GM21717 (cell line): ENCODE data around the gene EPB41L2.
"Not testable (repeated sequence)": the region's sequence is repeated elsewhere in the genome, so short reads cannot be mapped to it uniquely, and the experiment has no call there.

Experiments used
- ATAC-seq: cut with Tn5 transposase; IDR thresholded peaks from one replicate; pipeline ENCODE4 v1.9.1; 2021; ENCODE audit warnings: mild to moderate bottlenecking, moderate library complexity; ENCODE audit not compliant: unreplicated experiment

Gene EPB41L2

DNA sequence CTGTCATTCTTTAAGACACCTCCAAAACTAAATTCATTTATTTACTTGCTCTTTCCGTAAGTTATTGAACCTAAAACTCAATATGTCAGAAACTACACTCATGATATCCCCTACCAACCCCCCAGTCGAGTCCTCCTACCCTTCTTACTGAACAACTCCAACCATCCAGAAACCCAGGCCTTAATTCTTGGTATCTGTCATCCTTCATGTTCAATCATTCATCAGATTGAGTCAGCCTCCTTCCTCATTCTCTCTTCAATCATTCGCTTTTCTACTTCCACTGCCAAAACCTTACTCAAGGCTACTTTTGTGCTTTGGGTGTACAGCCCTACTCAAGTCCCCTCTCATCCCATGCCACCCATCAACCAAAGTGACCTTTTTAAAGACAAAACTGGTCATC, 140.1 kb downstream of the EPB41L2 start:
- no peak for ATAC-seq

DNA sequence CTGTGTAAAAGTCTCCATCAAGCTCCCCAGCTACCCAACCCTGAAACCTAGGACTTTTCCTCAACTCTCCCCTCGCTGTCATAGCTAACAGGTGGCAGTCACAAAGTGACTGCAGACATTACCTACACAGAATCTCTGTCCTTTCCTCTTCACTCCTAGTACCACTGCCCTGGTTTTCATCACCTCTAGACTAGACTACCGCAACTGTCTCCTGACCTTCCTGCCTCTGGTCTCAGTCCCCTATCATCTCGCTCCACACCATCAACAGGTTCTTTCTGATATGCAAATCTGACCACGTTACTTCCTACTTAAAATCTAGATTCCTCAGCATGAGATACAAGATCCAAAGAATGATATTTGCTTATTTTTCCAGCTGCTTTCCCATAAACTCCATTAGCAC, 142.1 kb downstream of the EPB41L2 start:
- no peak for ATAC-seq

DNA sequence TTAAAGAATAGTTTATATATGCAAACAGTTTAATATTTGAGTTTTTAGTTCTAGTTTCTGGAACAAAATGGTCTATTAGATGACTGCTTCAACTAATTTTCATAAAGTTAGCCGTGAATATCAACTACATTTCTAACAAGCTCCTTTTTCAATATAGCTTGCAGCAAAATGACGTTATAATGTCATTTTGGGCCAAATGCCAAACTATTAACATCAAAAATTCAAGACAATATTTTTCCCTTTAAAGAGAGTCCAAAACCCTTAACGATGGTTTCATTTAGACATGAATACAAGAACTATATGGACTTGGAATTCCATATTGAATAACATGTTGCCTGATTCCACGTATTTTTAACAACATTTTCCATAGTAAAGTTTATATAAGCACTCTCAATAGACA, 144.9 kb downstream of the EPB41L2 start:
- ATAC-seq = no peak

DNA sequence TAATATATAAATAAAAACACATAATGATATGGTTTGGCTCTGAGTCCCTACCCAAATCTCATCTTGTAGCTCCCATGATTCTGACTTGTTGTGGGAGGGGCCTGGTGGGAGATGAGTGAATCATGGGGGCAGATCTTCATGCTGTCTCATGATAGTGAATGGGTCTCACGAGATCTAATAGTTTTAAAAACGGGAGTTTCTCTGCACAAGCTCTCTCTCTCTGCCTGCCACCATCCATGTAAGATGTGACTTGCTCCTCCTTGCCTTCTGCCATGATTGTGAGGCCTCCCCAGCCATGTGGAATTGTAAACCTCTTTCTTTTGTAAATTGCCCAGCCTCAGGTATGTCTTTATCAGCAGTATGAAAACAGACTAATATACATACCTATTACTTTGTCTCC, 147.4 kb downstream of the EPB41L2 start:
- ATAC-seq = not testable (repeated sequence)

DNA sequence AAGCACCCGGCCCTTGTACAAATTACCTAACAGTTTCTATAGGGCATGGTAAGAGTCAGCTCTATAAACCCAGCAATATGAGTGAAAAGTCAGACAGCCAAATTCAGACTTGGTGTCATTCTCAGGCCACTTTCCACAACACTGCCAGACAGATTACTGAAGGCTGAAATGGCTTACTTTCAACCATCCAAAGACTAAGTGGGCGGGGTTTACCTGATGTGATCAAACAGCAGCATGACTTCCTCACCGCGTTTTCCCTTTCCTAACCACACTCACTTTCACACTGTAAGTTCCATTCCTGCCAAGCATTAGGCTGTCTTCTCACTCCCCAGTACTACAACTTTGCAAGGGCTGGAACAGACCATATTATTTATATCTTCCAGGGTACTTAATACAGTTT, 149.9 kb downstream of the EPB41L2 start:
- peak; percentile 72 for ATAC-seq

DNA sequence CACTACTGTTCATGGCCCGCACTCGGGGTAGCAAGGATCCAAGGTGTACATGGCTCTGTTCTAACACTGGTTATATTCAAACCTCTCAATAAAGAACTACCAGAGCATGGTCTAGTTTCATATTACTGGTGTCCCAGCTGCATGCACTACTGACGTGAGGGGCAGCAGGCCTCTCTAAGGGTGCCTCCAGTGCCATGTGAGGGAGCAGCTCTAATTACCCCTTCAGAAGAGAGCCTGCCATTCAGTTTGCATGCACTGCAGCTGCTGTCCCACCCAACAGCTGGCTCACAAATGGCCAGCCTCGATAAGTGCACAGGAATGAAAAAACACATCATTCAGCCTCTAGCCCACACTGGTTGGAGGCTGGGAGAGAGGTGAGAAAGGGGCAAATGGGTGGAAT, 150.6 kb downstream of the EPB41L2 start:
- ATAC-seq = no peak

DNA sequence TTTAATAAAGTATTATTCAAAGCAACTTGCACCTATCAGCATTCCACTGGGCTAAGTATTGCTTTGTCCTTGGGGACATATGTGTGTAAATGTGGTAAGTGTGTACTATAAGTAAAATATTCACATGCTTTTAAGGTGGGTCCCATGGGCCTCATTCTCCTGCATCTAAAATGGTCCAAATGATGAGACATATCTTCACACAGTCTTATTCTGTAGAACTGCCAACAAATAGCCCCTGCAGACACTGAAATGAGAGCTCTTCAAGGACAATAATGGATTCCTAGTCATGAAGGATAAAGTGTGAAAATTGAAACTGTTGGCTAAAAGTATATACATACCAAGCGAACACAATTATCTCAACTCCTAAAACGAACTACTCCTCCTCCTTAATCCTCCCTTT, 154.1 kb downstream of the EPB41L2 start:
- no peak for ATAC-seq

DNA sequence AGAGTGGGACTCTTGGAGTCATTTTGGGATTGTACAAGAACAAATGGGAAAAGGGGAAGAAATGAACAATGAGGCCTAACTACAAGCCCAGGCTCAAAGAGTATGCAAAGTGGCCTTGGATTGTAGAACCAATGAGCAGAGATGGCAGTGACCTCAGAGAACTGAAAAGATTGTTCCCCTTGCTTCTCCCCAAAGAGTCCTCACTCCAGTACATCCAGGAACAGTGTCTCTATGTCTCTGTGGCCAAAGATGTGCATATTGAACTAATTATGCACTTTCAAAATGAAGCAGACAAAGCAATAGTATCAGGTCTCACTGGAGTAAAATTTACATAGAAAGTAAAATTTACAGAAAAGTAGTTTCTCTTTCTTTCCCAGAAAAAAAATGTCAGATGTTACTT, 154.9 kb downstream of the EPB41L2 start:
- ATAC-seq = peak; percentile 77

DNA sequence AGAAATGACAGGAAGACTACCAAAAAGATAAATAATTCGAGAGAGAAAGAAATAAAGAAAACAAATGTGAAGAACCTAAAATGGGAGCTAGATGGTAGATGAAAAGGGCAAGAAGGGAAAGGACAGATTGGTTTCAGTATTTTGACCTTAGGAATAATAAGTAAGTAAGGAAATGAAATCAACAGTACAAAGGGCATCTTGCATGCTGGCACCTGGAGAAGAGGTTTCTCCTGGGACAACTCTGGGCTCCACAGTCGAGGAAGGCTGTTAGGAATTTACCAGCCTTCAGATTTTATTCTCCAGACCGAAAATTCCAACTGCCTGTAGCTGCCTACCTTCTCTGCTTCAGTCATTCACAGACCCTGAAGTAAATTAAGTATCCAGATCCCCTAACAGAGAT, 155.4 kb downstream of the EPB41L2 start:
- no peak for ATAC-seq

DNA sequence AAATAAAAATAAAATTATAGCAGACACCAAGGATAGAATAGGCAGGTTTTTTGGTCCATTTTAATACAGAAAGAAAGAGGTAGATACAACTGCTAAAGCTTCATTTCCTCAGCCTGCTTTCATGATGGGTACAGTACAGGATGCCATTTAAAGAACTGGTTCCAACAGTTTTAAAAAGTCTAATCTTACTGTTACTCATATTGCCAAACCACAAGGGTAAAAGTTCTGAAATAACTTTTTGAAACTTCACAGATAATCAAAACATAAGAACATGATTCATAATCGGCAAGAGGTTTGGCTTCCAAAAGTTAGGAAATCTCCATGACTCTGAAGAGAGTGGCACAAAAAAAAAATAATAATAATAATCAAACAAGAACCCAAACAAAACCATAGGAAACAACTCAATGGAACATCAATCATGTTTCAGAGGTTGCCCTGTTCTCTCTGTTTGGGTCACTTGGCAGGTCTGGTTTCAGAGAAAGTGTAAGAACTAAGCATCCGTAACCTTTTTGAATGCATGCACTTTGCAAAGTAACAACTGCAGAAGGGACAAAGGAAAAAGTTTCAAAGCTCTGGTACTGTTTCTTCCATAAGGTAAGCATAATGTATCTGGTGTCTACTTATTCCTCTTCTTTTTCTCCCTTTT, 156.2 kb downstream of the EPB41L2 start:
- ATAC-seq = no peak

DNA sequence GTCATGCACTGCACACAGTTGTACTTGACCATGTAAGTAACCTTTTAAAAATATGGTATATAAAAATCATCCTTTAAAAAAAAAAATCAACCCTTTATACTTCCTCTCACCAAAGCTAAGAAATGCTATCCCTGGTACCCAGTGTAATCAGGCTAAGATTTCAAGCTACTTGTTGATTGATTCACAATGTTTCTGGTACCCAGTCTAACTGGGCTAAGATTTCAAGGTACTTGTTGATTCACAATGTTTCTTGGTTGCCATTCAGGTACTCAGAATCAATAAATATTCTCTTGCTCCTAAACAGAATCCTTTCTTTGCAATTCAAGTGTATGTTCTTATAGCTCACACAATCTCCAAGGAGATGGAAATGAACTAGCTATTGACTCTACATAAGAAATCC, 159.4 kb downstream of the EPB41L2 start:
- ATAC-seq = no peak

DNA sequence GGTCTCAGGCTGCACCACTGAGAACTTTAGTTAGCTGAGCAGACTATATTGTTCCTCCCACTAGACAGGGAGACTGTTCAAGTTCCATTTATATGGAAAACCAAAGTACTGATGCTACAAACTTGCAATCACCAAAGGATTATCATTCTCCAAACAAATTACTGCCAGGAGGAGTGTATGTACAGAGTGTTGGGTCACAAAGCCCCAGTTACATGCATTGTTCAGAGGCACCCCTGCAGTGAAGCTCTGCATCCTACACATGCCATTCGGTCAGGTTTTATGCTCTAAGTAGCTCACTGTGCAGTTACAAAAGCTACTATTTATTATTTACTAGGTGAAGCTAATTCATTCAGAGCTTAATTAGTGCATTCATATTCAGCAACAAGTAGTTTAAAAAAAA, 160.0 kb downstream of the EPB41L2 start:
- no peak for ATAC-seq

DNA sequence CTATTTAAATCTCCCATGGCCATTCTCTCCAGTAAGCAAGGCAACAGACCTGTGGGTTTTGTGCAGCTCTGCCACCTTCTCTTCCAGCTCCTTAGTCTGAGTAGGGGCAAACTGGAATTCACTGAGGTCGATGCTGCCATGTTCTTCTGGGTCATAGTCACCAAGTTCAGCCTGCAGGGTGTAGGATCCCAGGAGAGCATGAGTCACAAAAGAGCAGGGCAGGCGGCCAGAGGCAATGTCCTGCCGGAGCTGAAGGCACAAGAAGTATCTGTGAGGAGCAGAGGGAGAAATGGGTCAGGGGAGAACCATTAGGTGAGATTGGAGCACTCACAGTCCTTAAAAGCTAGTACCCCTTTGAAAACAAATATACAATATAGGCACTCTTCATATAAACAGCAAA, 162.1 kb downstream of the EPB41L2 start:
- ATAC-seq = no peak

DNA sequence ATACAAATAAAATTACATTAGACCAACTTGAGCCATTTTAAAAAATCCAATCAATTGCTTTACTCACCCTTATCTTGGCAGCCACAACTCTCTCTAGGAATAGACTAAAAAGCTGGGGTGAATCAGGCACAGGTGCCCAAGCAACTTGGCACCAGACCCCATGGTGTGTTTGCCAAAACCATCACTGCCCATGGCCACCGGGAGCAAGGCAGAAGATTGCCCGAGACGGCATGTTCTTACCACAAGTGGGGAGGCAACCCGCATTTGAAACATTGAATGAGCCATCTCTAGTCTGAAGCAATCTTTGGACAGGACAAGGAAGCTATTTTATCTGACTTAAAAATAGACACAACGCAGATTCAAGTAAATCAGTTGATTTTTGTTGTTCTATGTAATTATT, 166.8 kb downstream of the EPB41L2 start:
- ATAC-seq = no peak

DNA sequence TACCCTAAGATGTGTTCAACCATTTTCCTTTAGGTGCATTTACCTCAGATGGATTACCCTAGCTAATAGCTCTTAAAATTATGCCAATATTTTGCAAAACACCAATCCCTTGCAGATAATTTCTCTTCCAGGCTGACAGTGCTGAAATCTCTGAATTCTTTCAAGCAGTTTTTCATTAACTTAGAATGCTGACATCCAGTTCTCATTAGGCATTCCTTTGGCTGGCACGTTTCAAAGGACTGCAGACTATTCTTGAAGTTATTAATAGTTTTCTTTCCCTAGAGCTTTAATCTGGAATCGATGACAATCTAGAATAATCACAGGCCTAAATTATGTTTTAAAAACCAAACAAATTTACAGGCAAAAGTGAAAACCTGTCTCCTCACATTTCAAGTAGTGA, 167.5 kb downstream of the EPB41L2 start:
- ATAC-seq = no peak

DNA sequence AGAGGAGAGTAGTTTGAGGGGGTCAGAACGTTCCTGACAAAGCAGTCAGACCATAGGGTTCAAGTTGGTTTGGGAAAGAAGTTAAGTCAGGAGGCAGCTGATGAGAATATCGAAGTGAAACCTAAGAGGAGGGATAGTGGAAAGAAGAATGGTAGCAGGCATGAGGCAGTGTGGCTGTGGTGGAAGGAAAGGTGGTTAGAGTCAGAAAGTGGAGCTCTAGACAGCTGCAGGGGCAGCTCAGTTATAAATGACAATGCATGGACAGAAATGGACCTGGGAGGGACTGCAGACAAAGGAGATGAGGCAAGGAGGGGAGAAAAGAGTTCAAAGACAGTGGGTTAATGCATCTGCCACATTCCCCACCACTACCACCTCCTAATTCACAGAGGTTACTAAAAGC, 169.3 kb downstream of the EPB41L2 start:
- no peak for ATAC-seq

DNA sequence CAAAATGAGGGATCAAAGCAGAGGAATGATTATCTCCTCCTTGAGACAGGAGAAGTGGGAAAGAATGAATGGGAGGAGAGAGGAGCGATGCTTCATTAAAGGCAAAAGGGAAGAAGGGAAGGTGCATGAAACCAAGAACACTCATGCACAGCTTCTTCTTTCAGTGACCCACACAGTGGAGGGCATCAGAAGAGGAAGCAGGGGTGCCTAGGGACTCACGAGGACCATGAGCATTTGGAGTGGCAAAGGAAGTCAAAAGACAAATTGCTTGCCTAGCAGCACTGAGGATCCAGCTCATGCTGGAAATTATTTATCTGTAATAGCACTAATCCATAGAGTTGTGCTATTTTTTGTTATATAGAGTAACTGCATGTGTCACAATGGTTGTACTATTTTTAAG, 169.8 kb downstream of the EPB41L2 start:
- ATAC-seq = no peak

DNA sequence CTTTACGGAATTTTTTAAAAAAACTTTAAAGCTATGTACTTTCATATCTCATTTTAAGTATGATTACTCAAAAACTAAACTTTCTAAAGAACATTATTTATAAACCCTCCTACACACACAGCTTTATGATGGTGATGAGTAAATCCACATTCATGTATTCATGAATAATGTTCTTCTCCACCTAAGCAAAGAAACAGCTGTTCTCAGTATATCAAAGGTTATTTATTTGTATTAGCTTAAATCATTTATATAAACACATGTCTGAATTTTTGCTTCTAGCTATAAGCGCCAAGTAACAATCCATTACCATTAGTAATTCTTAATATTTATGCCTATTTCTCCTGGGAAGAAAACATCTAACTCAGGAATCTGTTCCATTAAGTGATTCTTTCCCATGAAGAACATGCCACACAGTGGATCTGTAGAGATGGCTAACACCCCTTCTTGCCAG, 172.5 kb downstream of the EPB41L2 start:
- ATAC-seq = no peak

DNA sequence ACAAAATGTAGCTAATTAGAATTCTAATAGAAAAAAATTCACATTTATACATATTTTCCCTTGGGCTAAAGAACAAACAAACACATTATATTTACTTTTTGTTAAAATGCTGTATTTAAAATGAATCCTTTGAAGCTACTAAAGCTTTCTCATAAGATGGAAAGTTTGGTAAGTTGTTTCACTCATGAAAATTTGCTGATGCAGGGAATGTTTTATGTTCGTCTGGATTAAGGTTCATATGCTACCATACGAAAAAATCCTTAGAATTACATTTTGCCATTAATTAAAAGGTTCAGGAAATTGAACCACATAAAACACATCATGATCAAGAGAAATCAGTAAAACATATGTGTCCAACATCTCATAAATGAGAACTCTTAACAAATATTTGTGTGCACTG, 173.6 kb downstream of the EPB41L2 start:
- ATAC-seq = no peak

DNA sequence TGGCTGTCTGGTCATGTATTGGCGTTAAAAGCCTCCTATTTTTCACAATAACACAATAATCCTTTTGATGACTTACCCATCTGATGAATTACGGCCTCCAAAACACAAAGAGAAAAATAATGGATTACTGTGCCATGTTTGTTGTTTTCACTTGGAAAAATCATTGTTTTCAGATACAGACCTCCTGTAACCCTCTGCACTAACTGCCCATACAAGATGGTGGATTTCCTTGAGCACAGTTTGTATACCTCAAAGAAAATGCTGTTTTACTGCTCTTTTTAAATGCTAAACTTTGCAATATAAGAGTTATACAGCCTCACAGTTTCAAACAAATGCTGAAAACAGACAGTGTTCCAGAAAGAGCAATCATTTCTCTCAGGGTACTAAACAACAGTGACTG, 174.8 kb downstream of the EPB41L2 start:
- no peak for ATAC-seq

DNA sequence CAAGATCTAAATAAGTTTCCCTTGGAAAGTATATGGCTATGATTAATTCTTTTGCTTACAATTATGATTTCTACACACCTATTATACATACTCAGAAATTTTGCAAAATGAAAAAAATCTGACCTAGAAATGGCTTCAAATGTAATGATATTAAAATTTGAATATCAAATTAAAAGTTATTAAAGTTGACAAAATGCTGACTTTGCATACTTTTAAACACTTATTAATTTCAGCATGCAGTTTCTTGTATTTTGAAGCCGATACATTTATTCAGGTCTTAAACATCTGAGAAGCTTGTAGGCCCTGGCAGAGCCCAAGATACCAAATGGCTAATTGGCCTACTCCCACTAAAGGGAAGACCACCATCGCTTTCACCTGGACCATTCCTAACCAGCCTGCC, 176.1 kb downstream of the EPB41L2 start:
- no peak for ATAC-seq

DNA sequence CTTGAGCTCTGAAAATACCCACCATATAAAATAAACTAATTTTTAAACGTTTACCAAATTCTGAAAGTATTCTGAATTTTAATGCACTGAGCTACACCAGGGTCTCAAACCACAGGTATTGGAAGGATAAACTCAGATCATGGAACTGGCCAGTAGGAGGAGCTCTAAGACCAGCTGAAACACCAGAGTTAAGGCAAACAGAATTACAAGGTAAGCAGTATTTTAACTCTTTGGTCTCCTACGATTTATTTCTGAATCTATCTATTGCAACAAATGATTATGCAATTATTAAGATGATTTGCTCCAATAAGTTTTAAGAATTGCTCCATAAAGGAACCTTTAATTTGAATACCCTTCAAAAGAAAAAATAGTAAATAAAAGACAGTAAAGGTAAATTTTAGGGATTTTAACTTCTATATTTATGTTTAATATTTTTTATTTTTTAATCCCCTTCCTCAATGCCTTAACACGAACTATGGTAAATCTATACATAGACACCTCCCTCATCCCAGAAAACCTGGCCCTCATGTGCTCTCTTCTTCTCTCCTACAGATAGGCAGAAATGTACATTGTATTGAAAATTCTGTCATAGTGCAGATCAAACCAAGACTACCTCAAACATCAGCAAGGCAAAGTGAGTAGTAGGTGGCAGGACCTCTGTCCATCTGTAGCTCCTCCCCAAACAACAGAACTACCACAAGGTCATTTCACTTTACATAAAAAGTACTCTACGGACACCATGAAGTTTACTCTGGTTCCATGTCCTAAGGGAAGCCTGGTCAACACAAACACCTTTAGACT, 177.5 kb downstream of the EPB41L2 start:
- ATAC-seq = peak; percentile 86

DNA sequence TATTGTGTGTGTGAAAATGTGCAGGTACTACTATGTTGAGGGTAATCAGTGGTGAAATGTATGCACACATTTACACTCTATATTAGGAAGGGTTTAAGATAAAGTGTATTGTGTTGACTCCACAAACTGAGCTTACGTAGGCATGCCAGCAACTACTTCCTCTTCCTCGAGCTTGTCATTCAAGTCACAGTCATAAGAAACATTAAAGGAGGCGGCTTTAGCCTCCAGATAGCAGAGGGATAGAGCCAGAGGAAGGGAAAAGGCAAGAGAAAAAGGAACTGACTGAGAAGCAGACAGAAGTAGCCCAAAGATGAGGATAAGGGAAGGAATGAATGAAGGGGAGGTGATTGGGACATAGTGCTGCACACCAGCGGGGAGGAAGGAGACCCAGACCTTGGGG, 180.7 kb downstream of the EPB41L2 start:
- no peak for ATAC-seq
